Amniotic epithelial cell (primary cell): ENCODE measurements around the gene CCHCR1.
A peak's percentile ranks its signal among the peaks of the same experiment; 100 is the strongest.
"Not testable (repeated sequence)": the region's sequence is repeated elsewhere in the genome, so short reads cannot be mapped to it uniquely, and the experiment has no call there.

ENCODE experiments used
- DNase-seq: peaks from one replicate; pipeline ENCODE4 v3.0.0-alpha.2; 2010; ENCODE audit warnings: low read depth

The CCHCR1 gene

GRCh38 chr6:31157513-31158139 lies at the start of gene CCHCR1:
Gene CCHCR1, minus strand, starts transcription at chr6:31157802. Its CDS starts 202 bp downstream, at chr6:31157600.
- DNase-seq, result no peak

- no peak for DNase-seq
Observed at GRCh38 chr6:31205638-31206037, 48.0 kb upstream of the CCHCR1 start.

- no peak for DNase-seq
Observed at GRCh38 chr6:31204751-31205145, 47.1 kb upstream of the CCHCR1 start.

- DNase-seq, result peak; percentile 86
Observed at GRCh38 chr6:31203345-31203979, 45.9 kb upstream of the CCHCR1 start.

- no peak for DNase-seq
Observed at GRCh38 chr6:31202259-31203166, 44.9 kb upstream of the CCHCR1 start.

GRCh38 chr6:31199105-31199452 lies 41.5 kb upstream of the CCHCR1 start:
- not testable (repeated sequence) for DNase-seq

GRCh38 chr6:31197559-31198305 lies 40.1 kb upstream of the CCHCR1 start:
- DNase-seq, result peak; percentile 69

- DNase-seq, result not testable (repeated sequence)
Observed at GRCh38 chr6:31196251-31197022, 38.8 kb upstream of the CCHCR1 start.

GRCh38 chr6:31195308-31195979 lies 37.8 kb upstream of the CCHCR1 start:
- DNase-seq, result not testable (repeated sequence)

GRCh38 chr6:31194061-31194834 lies 36.6 kb upstream of the CCHCR1 start:
- DNase-seq, result no peak

GRCh38 chr6:31193206-31193605 lies 35.6 kb upstream of the CCHCR1 start:
- DNase-seq, result no peak

- DNase-seq, result peak; percentile 66
Observed at GRCh38 chr6:31192431-31193105, 35.0 kb upstream of the CCHCR1 start.

- DNase-seq, result no peak
Observed at GRCh38 chr6:31190488-31190887, 32.9 kb upstream of the CCHCR1 start.

- DNase-seq, result not testable (repeated sequence)
Observed at GRCh38 chr6:31189223-31189622, 31.6 kb upstream of the CCHCR1 start.

GRCh38 chr6:31187780-31188194 lies 30.2 kb upstream of the CCHCR1 start:
- DNase-seq, result peak; percentile 9

GRCh38 chr6:31186052-31186734 lies 28.6 kb upstream of the CCHCR1 start:
- no peak for DNase-seq

GRCh38 chr6:31185695-31186051 lies 28.1 kb upstream of the CCHCR1 start:
- not testable (repeated sequence) for DNase-seq

GRCh38 chr6:31183859-31184258 lies 26.3 kb upstream of the CCHCR1 start:
- DNase-seq, result not testable (repeated sequence)

GRCh38 chr6:31183287-31183686 lies 25.7 kb upstream of the CCHCR1 start:
- not testable (repeated sequence) for DNase-seq
